ENCODE results near the gene ZFYVE27.

Gene ZFYVE27

GRCh38 chr10:97748116-97748515 is 11.2 kb downstream of the ZFYVE27 start:
- no peak for DNase-seq

GRCh38 chr10:97752956-97753355 is 16.0 kb downstream of the ZFYVE27 start:
- DNase-seq, result no peak

GRCh38 chr10:97754726-97755125 is 17.8 kb downstream of the ZFYVE27 start:
- DNase-seq, result no peak

GRCh38 chr10:97755718-97756117 is 18.8 kb downstream of the ZFYVE27 start:
- no peak for DNase-seq

- DNase-seq, result no peak
Measured at GRCh38 chr10:97757471-97757870, 20.5 kb downstream of the ZFYVE27 start.

- peak; percentile 34 to 35 for DNase-seq
Measured at GRCh38 chr10:97759158-97759887, 22.4 kb downstream of the ZFYVE27 start.

- no peak for DNase-seq
Measured at GRCh38 chr10:97759946-97760345, 23.0 kb downstream of the ZFYVE27 start.

- no peak for DNase-seq
Measured at GRCh38 chr10:97760461-97761257, 23.7 kb downstream of the ZFYVE27 start.

GRCh38 chr10:97761331-97761865 is 24.5 kb downstream of the ZFYVE27 start:
- DNase-seq, result no peak

- DNase-seq, result no peak
Measured at GRCh38 chr10:97762056-97762455, 25.1 kb downstream of the ZFYVE27 start.

- no peak for DNase-seq
Measured at GRCh38 chr10:97762816-97763215, 25.9 kb downstream of the ZFYVE27 start.

GRCh38 chr10:97763411-97763810 is 26.5 kb downstream of the ZFYVE27 start:
- DNase-seq, result no peak

- no peak for DNase-seq
Measured at GRCh38 chr10:97763947-97764346, 27.0 kb downstream of the ZFYVE27 start.

GRCh38 chr10:97764519-97764931 is 27.6 kb downstream of the ZFYVE27 start:
- DNase-seq, result no peak

GRCh38 chr10:97765201-97765600 is 28.3 kb downstream of the ZFYVE27 start:
- no peak for DNase-seq

GRCh38 chr10:97766106-97766810 is 29.3 kb downstream of the ZFYVE27 start:
- DNase-seq, result no peak

- DNase-seq, result no peak
Measured at GRCh38 chr10:97766996-97767924, 30.3 kb downstream of the ZFYVE27 start.

- no peak for DNase-seq
Measured at GRCh38 chr10:97768322-97769315, 31.7 kb downstream of the ZFYVE27 start.

GRCh38 chr10:97770255-97770654 is 33.3 kb downstream of the ZFYVE27 start:
- DNase-seq, result no peak

GRCh38 chr10:97771055-97771891 is 34.3 kb downstream of the ZFYVE27 start:
- no peak for DNase-seq

Data from activated CD4-positive, alpha-beta T cell treated with anti-CD3 and anti-CD28 coated beads, Interleukin-2, amount 50 U/mL, for 4 hours (primary cell).